Adrenal gland (tissue), 5 donors: Measurements from ENCODE around the gene ADAMTS17.

Experiments used
- POLR2A ChIP-seq, 2 donors: fragments of 450-650 bp; IDR thresholded peaks; one replicate each; pipeline ENCODE4 v1.6.1; 2017; ENCODE audit warnings: antibody characterized with exemption in 2 of 2, mild to moderate bottlenecking in 2 of 2, moderate library complexity in 1 of 2
- TF ChIP-seq, protein P1 (sequence below), 6 experiments: fragments of 450-650 bp in 4 of 6; fragments of 200-600 bp in 2 of 6; sonication (generic) in 1 of 6; IDR thresholded peaks; 1 replicate in 5 of 6; 2 replicates in 1 of 6; pipeline versions ENCODE4 v1.5.1 to v1.8.0; 2016 to 2021; ENCODE audit warnings: antibody characterized with exemption in 6 of 6, mild to moderate bottlenecking in 2 of 6, moderate library complexity in 1 of 6
- donor health status: DM: no; HTN: no; CAD: no.

- TF ChIP-seq, protein P1, sequence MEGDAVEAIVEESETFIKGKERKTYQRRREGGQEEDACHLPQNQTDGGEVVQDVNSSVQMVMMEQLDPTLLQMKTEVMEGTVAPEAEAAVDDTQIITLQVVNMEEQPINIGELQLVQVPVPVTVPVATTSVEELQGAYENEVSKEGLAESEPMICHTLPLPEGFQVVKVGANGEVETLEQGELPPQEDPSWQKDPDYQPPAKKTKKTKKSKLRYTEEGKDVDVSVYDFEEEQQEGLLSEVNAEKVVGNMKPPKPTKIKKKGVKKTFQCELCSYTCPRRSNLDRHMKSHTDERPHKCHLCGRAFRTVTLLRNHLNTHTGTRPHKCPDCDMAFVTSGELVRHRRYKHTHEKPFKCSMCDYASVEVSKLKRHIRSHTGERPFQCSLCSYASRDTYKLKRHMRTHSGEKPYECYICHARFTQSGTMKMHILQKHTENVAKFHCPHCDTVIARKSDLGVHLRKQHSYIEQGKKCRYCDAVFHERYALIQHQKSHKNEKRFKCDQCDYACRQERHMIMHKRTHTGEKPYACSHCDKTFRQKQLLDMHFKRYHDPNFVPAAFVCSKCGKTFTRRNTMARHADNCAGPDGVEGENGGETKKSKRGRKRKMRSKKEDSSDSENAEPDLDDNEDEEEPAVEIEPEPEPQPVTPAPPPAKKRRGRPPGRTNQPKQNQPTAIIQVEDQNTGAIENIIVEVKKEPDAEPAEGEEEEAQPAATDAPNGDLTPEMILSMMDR (IDR thresholded peaks at IDR 0.05) = no peak
- TF ChIP-seq POLR2A (IDR thresholded peaks at IDR 0.05) = no peak
Measured at GRCh38 chr15:99944131-99944530, 397.6 kb downstream of the ADAMTS17 start.
